ENCODE measurements around the gene OPCML.

DNA sequence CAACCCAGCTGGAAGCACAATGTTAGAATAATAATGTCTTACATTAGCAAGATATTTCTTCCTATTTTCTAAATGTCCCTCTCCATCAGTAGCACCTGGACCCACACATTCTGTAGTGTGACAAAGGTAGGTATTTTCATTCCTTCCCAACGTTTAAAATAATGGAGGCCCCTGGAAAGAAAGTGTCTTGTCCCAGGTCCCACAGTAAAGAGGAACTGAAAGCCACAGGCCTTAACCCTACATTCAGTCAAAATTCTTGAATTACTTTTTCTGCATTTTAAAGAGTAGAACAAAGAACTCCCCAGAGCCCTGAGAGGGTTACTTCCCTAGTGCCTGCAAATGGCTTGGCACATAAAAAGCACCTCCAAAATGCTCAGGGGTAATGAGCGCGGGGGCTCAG lies 26.3 kb downstream of the OPCML start:
- TF ChIP-seq, protein P1, sequence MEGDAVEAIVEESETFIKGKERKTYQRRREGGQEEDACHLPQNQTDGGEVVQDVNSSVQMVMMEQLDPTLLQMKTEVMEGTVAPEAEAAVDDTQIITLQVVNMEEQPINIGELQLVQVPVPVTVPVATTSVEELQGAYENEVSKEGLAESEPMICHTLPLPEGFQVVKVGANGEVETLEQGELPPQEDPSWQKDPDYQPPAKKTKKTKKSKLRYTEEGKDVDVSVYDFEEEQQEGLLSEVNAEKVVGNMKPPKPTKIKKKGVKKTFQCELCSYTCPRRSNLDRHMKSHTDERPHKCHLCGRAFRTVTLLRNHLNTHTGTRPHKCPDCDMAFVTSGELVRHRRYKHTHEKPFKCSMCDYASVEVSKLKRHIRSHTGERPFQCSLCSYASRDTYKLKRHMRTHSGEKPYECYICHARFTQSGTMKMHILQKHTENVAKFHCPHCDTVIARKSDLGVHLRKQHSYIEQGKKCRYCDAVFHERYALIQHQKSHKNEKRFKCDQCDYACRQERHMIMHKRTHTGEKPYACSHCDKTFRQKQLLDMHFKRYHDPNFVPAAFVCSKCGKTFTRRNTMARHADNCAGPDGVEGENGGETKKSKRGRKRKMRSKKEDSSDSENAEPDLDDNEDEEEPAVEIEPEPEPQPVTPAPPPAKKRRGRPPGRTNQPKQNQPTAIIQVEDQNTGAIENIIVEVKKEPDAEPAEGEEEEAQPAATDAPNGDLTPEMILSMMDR (IDR thresholded peaks at IDR 0.05; ENCODE audit: insufficient read depth, low read length), result no peak
- TF ChIP-seq, protein P2, sequence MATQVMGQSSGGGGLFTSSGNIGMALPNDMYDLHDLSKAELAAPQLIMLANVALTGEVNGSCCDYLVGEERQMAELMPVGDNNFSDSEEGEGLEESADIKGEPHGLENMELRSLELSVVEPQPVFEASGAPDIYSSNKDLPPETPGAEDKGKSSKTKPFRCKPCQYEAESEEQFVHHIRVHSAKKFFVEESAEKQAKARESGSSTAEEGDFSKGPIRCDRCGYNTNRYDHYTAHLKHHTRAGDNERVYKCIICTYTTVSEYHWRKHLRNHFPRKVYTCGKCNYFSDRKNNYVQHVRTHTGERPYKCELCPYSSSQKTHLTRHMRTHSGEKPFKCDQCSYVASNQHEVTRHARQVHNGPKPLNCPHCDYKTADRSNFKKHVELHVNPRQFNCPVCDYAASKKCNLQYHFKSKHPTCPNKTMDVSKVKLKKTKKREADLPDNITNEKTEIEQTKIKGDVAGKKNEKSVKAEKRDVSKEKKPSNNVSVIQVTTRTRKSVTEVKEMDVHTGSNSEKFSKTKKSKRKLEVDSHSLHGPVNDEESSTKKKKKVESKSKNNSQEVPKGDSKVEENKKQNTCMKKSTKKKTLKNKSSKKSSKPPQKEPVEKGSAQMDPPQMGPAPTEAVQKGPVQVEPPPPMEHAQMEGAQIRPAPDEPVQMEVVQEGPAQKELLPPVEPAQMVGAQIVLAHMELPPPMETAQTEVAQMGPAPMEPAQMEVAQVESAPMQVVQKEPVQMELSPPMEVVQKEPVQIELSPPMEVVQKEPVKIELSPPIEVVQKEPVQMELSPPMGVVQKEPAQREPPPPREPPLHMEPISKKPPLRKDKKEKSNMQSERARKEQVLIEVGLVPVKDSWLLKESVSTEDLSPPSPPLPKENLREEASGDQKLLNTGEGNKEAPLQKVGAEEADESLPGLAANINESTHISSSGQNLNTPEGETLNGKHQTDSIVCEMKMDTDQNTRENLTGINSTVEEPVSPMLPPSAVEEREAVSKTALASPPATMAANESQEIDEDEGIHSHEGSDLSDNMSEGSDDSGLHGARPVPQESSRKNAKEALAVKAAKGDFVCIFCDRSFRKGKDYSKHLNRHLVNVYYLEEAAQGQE (IDR thresholded peaks at IDR 0.05; ENCODE audit: insufficient replicate concordance, low read depth), result no peak
- no peak for TF ChIP-seq GABPA (IDR thresholded peaks at IDR 0.05; ENCODE audit: low read depth)

Data from HL-60 (cell line).